ENCODE data around the gene ROR1. TPM values are rescaled to one million over a fixed set of nuclear protein-coding genes. Genes with fewer than 3 reads are reported as not detected.
"Not testable (repeated sequence)": the region's sequence is repeated elsewhere in the genome, so short reads cannot be mapped to it uniquely, and the experiment has no call there.

Gene ROR1
- total and polyA plus RNA-seq, 9 donors = 7.2 to 22.4 (median 11.4) TPM

- no peaks in the 10 kb centered on the region for H3K36me3 ChIP-seq (ENCODE audit: control insufficient read depth, insufficient read depth, low read length)
- no CpG with 5 or more reads among the region's 4 CpGs for WGBS (ENCODE audit: insufficient coverage)
- H3K27me3 ChIP-seq (ENCODE audit: control insufficient read depth, insufficient read depth, low read length) = no peaks in the 10 kb centered on the region
- H3K9me3 ChIP-seq (replicated peaks; ENCODE audit: control insufficient read depth, low read depth, low read length) = no peaks in the 10 kb centered on the region
- no peak overlapping the region for H3K27ac ChIP-seq (ENCODE audit: low read length)
- no peak overlapping the region for H3K4me3 ChIP-seq (ENCODE audit: low read length)
- peaks cover 3% of the 10 kb centered on the region for H3K4me1 ChIP-seq (ENCODE audit: control insufficient read depth, insufficient read depth, low read length)
- DNase-seq = no peak
These were observed 324.0 kb downstream of the ROR1 start for GRCh38 chr1:64097859-64098258.

GRCh38 chr1:64098436-64098835 is 324.6 kb downstream of the ROR1 start:
- Histone ChIP-seq H3K9me3 (replicated peaks; ENCODE audit: control insufficient read depth, low read depth, low read length) (no peaks in the 10 kb centered on the region), H3K27ac (ENCODE audit: low read length) (no peak overlapping the region), H3K27me3 (ENCODE audit: control insufficient read depth, insufficient read depth, low read length) (no peaks in the 10 kb centered on the region), H3K36me3 (ENCODE audit: control insufficient read depth, insufficient read depth, low read length) (no peaks in the 10 kb centered on the region), H3K4me3 (ENCODE audit: low read length) (no peak overlapping the region), H3K4me1 (ENCODE audit: control insufficient read depth, insufficient read depth, low read length) (peaks cover 3% of the 10 kb centered on the region)
- no CpG with 5 or more reads among the region's 1 CpG for WGBS (ENCODE audit: insufficient coverage)
- peak; percentile 24 for DNase-seq

- peak; percentile 60 for DNase-seq
- 0% methylated on average over 1 of the region's 9 CpGs for WGBS (ENCODE audit: insufficient coverage)
These were observed 325.2 kb downstream of the ROR1 start for GRCh38 chr1:64098846-64099582.

GRCh38 chr1:64100791-64101190 is 327.0 kb downstream of the ROR1 start:
- Histone ChIP-seq H3K27ac (ENCODE audit: low read length) (no peak overlapping the region), H3K27me3 (ENCODE audit: control insufficient read depth, insufficient read depth, low read length) (no peaks in the 10 kb centered on the region), H3K9me3 (replicated peaks; ENCODE audit: control insufficient read depth, low read depth, low read length) (no peaks in the 10 kb centered on the region), H3K4me3 (ENCODE audit: low read length) (no peak overlapping the region), H3K36me3 (ENCODE audit: control insufficient read depth, insufficient read depth, low read length) (no peaks in the 10 kb centered on the region), H3K4me1 (ENCODE audit: control insufficient read depth, insufficient read depth, low read length) (peaks cover 3% of the 10 kb centered on the region)
- DNase-seq = no peak
- WGBS (ENCODE audit: insufficient coverage) = 80% methylated on average over 2 of the region's 4 CpGs

More at GRCh38 chr1:64098846-64099582, 325.2 kb downstream of the ROR1 start:
- Histone ChIP-seq H3K4me3 (ENCODE audit: low read length) (no peak overlapping the region), H3K9me3 (replicated peaks; ENCODE audit: control insufficient read depth, low read depth, low read length) (no peaks in the 10 kb centered on the region), H3K4me1 (ENCODE audit: control insufficient read depth, insufficient read depth, low read length) (peaks cover 3% of the 10 kb centered on the region), H3K27me3 (ENCODE audit: control insufficient read depth, insufficient read depth, low read length) (no peaks in the 10 kb centered on the region), H3K27ac (ENCODE audit: low read length) (no peak overlapping the region), H3K36me3 (ENCODE audit: control insufficient read depth, insufficient read depth, low read length) (no peaks in the 10 kb centered on the region)

GRCh38 chr1:64104585-64104984 is 330.8 kb downstream of the ROR1 start:
- not testable (repeated sequence) for DNase-seq; H3K27me3 ChIP-seq (ENCODE audit: control insufficient read depth, insufficient read depth, low read length); H3K27ac ChIP-seq (ENCODE audit: low read length); H3K36me3 ChIP-seq (ENCODE audit: control insufficient read depth, insufficient read depth, low read length); H3K4me3 ChIP-seq (ENCODE audit: low read length); H3K9me3 ChIP-seq (replicated peaks; ENCODE audit: control insufficient read depth, low read depth, low read length); H3K4me1 ChIP-seq (ENCODE audit: control insufficient read depth, insufficient read depth, low read length)
- WGBS (ENCODE audit: insufficient coverage) = 100% methylated on average over 1 of the region's 1 CpG

GRCh38 chr1:64107118-64107519 is 333.3 kb downstream of the ROR1 start:
- no CpG with 5 or more reads among the region's 4 CpGs for WGBS (ENCODE audit: insufficient coverage)
- H3K27ac ChIP-seq (ENCODE audit: low read length) = no peak overlapping the region
- H3K4me1 ChIP-seq (ENCODE audit: control insufficient read depth, insufficient read depth, low read length) = no peaks in the 10 kb centered on the region
- H3K9me3 ChIP-seq (replicated peaks; ENCODE audit: control insufficient read depth, low read depth, low read length) = no peaks in the 10 kb centered on the region
- H3K36me3 ChIP-seq (ENCODE audit: control insufficient read depth, insufficient read depth, low read length) = no peaks in the 10 kb centered on the region
- no peak overlapping the region for H3K4me3 ChIP-seq (ENCODE audit: low read length)
- no peaks in the 10 kb centered on the region for H3K27me3 ChIP-seq (ENCODE audit: control insufficient read depth, insufficient read depth, low read length)
- DNase-seq = no peak

GRCh38 chr1:64107632-64108031 is 333.8 kb downstream of the ROR1 start:
- H3K36me3 ChIP-seq (ENCODE audit: control insufficient read depth, insufficient read depth, low read length) = no peaks in the 10 kb centered on the region
- H3K4me1 ChIP-seq (ENCODE audit: control insufficient read depth, insufficient read depth, low read length) = no peaks in the 10 kb centered on the region
- no CpG with 5 or more reads among the region's 2 CpGs for WGBS (ENCODE audit: insufficient coverage)
- H3K4me3 ChIP-seq (ENCODE audit: low read length) = no peak overlapping the region
- H3K27me3 ChIP-seq (ENCODE audit: control insufficient read depth, insufficient read depth, low read length) = no peaks in the 10 kb centered on the region
- no peak for DNase-seq
- H3K27ac ChIP-seq (ENCODE audit: low read length) = no peak overlapping the region
- no peaks in the 10 kb centered on the region for H3K9me3 ChIP-seq (replicated peaks; ENCODE audit: control insufficient read depth, low read depth, low read length)

- Histone ChIP-seq H3K27me3 (ENCODE audit: control insufficient read depth, insufficient read depth, low read length) (no peaks in the 10 kb centered on the region), H3K4me3 (ENCODE audit: low read length) (no peak overlapping the region), H3K36me3 (ENCODE audit: control insufficient read depth, insufficient read depth, low read length) (no peaks in the 10 kb centered on the region), H3K9me3 (replicated peaks; ENCODE audit: control insufficient read depth, low read depth, low read length) (no peaks in the 10 kb centered on the region), H3K27ac (ENCODE audit: low read length) (no peak overlapping the region), H3K4me1 (ENCODE audit: control insufficient read depth, insufficient read depth, low read length) (no peaks in the 10 kb centered on the region)
- WGBS (ENCODE audit: insufficient coverage) = no CpG with 5 or more reads among the region's 6 CpGs
- no peak for DNase-seq
These were observed 337.3 kb downstream of the ROR1 start for GRCh38 chr1:64110924-64111777.

GRCh38 chr1:64111787-64112186 is 338.0 kb downstream of the ROR1 start:
- no peak overlapping the region for H3K4me3 ChIP-seq (ENCODE audit: low read length)
- H3K27ac ChIP-seq (ENCODE audit: low read length) = no peak overlapping the region
- 100% methylated on average over 1 of the region's 3 CpGs for WGBS (ENCODE audit: insufficient coverage)
- no peak for DNase-seq
- no peaks in the 10 kb centered on the region for H3K27me3 ChIP-seq (ENCODE audit: control insufficient read depth, insufficient read depth, low read length)
- no peaks in the 10 kb centered on the region for H3K9me3 ChIP-seq (replicated peaks; ENCODE audit: control insufficient read depth, low read depth, low read length)
- no peaks in the 10 kb centered on the region for H3K4me1 ChIP-seq (ENCODE audit: control insufficient read depth, insufficient read depth, low read length)
- H3K36me3 ChIP-seq (ENCODE audit: control insufficient read depth, insufficient read depth, low read length) = no peaks in the 10 kb centered on the region

GRCh38 chr1:64112281-64112680 is 338.5 kb downstream of the ROR1 start:
- no peak for DNase-seq
- H3K4me3 ChIP-seq (ENCODE audit: low read length) = no peak overlapping the region
- no peak overlapping the region for H3K27ac ChIP-seq (ENCODE audit: low read length)
- H3K4me1 ChIP-seq (ENCODE audit: control insufficient read depth, insufficient read depth, low read length) = no peaks in the 10 kb centered on the region
- H3K9me3 ChIP-seq (replicated peaks; ENCODE audit: control insufficient read depth, low read depth, low read length) = no peaks in the 10 kb centered on the region
- no peaks in the 10 kb centered on the region for H3K27me3 ChIP-seq (ENCODE audit: control insufficient read depth, insufficient read depth, low read length)
- WGBS (ENCODE audit: insufficient coverage) = no CpG with 5 or more reads among the region's 2 CpGs
- no peaks in the 10 kb centered on the region for H3K36me3 ChIP-seq (ENCODE audit: control insufficient read depth, insufficient read depth, low read length)
